Measurements from ENCODE around the gene SNAI3.

DNA sequence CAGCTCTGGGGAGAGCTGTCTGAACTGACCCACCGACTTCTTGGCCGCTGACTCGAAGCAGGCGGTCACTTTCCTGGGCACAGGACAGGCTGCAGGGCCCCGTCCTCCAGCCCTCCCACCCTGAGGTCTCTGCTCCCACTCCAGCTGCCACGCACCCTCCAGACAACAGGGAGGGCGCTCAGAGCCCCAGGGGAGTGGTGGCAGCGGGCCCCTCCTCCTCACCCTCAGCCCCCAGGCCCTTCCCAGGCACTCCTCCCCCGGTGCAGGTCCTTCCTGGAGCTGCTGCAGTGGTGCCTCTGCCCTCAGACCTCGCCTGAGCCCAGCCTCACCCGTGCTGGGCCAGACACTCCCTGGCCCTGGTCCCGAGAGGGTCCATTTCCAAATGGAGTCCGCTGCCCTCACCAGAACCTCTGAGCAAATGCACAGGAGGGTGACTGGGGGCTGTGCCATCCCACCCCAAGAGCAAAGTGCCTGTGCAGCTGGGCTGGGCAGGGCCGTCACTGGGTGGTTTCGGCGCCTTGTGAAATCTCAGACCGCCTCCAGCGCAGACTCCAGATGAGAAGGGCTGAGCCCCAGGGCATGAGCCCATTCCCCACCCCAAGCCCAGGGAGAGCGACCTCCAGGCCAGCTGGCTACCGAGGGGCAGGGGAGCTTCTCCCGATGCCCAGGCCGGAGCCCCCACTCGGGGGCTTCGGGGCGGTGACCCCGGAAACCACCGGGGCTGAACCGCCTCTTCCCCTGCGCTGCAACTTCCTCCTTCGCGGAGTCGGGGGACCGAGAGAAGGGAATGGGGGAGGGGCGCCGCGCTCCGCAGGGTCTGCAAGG, 36.2 kb downstream of the SNAI3 start:
- TF ChIP-seq, protein P1, sequence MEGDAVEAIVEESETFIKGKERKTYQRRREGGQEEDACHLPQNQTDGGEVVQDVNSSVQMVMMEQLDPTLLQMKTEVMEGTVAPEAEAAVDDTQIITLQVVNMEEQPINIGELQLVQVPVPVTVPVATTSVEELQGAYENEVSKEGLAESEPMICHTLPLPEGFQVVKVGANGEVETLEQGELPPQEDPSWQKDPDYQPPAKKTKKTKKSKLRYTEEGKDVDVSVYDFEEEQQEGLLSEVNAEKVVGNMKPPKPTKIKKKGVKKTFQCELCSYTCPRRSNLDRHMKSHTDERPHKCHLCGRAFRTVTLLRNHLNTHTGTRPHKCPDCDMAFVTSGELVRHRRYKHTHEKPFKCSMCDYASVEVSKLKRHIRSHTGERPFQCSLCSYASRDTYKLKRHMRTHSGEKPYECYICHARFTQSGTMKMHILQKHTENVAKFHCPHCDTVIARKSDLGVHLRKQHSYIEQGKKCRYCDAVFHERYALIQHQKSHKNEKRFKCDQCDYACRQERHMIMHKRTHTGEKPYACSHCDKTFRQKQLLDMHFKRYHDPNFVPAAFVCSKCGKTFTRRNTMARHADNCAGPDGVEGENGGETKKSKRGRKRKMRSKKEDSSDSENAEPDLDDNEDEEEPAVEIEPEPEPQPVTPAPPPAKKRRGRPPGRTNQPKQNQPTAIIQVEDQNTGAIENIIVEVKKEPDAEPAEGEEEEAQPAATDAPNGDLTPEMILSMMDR (IDR thresholded peaks at IDR 0.05 in 4 of 5, conservative IDR thresholded peaks at IDR 0.05 in 1 of 5): no peak
- no peak for TF ChIP-seq POLR2A (IDR thresholded peaks at IDR 0.05)

Data from gastrocnemius medialis (tissue), 4 donors.